HCEC 1CT (cell line): ENCODE measurements around the gene ABLIM1.

Experiments used
- DNase-seq: peaks from one replicate; pipeline ENCODE4 v3.0.0-alpha.2; 2017

Gene ABLIM1

GRCh38 chr10:114573330-114574045, 84.6 kb downstream of the ABLIM1 start:
- DNase-seq = no peak

- no peak for DNase-seq
These were observed 86.6 kb downstream of the ABLIM1 start for GRCh38 chr10:114571316-114571999.

GRCh38 chr10:114566064-114566463, 92.0 kb downstream of the ABLIM1 start:
- no peak for DNase-seq

- DNase-seq = peak; percentile 6
These were observed 93.0 kb downstream of the ABLIM1 start for GRCh38 chr10:114565066-114565465.

GRCh38 chr10:114561008-114561523, 97.0 kb downstream of the ABLIM1 start:
- DNase-seq = no peak

- DNase-seq = no peak
These were observed 97.9 kb downstream of the ABLIM1 start for GRCh38 chr10:114560144-114560543.

- DNase-seq = no peak
These were observed 98.4 kb downstream of the ABLIM1 start for GRCh38 chr10:114559636-114560035.

GRCh38 chr10:114557854-114558253, 100.2 kb downstream of the ABLIM1 start:
- DNase-seq = no peak

GRCh38 chr10:114556236-114557122, 101.6 kb downstream of the ABLIM1 start:
- DNase-seq = no peak

- no peak for DNase-seq
These were observed 104.6 kb downstream of the ABLIM1 start for GRCh38 chr10:114553436-114553835.

GRCh38 chr10:114552050-114552449, 106.0 kb downstream of the ABLIM1 start:
- DNase-seq = no peak

- no peak for DNase-seq
These were observed 106.5 kb downstream of the ABLIM1 start for GRCh38 chr10:114551636-114551972.

GRCh38 chr10:114550756-114551635, 107.1 kb downstream of the ABLIM1 start:
- DNase-seq = peak; percentile 40

- DNase-seq = peak; percentile 13
These were observed 109.4 kb downstream of the ABLIM1 start for GRCh38 chr10:114548662-114549061.

- DNase-seq = no peak
These were observed 110.6 kb downstream of the ABLIM1 start for GRCh38 chr10:114547514-114547913.

- DNase-seq = no peak
These were observed 111.0 kb downstream of the ABLIM1 start for GRCh38 chr10:114547056-114547455.

- no peak for DNase-seq
These were observed 112.3 kb downstream of the ABLIM1 start for GRCh38 chr10:114545819-114546218.

- DNase-seq = no peak
These were observed 113.0 kb downstream of the ABLIM1 start for GRCh38 chr10:114545071-114545470.

GRCh38 chr10:114544045-114544659, 113.9 kb downstream of the ABLIM1 start:
- DNase-seq = no peak

GRCh38 chr10:114543456-114543855, 114.6 kb downstream of the ABLIM1 start:
- no peak for DNase-seq

- no peak for DNase-seq
These were observed 115.7 kb downstream of the ABLIM1 start for GRCh38 chr10:114542373-114542772.

GRCh38 chr10:114541797-114542160, 116.3 kb downstream of the ABLIM1 start:
- DNase-seq = no peak
